ENCODE data around the gene PARVA.
A peak's percentile ranks its signal among the peaks of the same experiment; 100 is the strongest.

Gene PARVA

DNA sequence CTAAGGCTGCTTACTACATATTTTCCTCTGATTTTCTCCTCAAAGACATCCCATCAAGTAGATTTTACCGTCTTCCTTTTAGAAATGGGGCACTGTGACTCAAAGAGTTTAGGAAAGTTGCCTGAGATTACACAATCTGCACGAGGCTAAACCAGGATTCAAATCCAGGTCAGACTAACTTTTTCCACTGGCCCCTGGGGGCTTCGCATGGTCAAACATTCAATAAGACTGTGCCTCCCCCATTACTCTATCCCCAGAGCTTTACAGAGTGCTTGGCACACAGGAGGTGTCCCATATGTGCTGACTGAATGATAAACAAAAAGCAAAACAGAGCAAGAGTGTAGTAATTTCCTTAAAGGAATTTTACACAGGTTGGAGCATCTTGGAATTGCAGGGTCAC is 178.8 kb downstream of the PARVA start:
- DNase-seq (ENCODE audit: low spot score): no peak

DNA sequence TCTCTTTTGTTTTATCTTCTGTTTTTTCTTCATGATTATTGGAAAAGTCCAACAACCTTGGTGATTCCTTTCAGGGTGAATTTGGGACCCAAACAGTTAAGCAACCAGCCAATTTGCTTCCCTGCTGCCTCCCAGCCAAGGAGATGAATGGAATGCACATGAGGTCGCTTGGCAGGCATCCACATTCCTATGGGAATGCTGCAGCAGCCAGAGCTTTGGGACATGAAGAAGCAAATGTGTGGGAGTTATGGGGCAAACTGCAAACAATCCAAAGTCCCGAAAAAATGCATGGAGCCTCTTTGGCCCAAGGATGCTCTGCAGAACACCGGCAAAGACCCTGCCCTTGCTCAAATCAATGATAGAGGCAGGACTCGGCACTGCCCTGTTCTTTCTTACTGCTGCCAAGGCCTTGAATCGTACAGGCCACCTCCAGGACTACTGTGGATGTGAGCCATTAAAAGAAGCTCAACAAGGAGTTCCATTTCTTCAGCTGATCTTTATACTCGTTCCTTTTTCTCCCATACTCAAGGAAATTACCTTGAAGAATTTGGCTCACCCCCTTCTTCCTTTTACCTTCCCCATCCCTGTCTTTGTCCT is 179.5 kb downstream of the PARVA start:
- no peak for DNase-seq (ENCODE audit: low spot score)

DNA sequence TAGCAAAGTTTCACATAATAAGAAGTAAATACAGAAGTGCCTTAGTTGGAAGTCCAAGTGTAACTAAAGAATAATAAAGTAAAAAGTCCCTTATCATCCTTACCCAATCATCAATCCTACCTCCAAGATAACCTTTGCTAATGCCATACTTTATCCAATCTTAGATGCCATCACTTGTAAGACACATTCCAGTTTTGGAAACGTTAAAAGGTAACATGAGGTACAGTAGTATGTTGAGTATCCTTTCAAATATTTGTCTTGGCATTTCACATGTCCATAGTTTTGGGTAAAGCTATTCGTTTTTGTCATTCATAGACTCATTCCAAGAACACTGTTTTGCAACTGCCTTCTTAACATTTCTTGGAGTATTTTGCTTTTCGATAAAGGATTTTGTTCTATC is 181.6 kb downstream of the PARVA start:
- no peak for DNase-seq (ENCODE audit: low spot score)

DNA sequence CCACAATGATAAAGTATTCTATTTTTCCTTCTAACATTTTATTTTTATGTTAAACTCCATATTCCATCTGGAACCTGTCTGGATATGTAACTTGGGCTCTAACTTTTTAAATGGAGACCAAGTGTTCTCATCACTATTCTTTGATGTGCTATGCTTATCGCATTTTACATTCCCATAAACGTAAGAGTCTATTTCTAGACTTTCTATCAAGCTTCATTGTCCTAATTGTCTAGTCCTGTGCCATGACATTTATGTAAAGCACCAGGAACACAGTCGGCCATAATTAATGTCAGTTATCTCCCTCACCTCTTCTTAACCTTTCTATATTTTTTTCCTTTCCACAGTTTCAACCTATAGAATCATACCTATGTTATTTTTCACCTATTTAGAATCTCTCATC is 183.0 kb downstream of the PARVA start:
- DNase-seq (ENCODE audit: low spot score): no peak

DNA sequence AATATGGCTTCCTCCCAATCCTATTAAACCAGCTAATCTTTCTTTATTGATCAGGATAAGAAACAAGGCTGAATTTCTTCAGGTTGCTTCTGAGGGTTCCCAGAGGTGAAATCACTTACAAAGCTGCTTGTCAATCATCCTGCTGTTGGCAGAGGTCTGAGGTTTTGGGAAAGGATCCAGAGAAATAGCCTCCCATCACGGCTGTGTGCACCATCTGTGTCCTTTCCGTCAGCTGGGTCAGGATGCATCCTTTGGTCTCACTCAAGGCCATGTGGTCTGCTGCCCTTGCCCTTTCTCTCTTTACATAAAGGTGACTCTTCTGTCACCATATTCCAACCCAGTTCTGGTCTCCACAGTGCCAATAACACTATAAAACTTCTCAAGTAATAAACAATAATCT is 183.5 kb downstream of the PARVA start:
- DNase-seq (ENCODE audit: low spot score): no peak

DNA sequence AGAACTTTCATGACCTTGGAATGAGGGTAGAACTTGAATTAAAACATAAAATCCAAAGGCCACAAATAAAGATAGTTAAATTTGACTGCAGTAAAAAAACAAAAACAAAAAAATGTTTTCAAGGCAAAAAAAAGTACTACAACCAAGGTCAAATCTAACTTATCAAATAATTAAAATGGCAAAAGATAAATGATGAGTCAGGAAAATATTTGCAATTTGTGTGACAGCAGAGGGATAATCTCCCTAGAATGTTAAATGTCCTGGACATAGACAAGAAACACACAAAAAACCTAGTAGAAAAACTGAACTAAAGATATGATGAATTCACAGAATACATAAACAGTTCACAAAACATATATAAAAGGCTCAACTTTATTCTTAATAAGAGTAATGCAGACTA is 186.6 kb downstream of the PARVA start:
- no peak for DNase-seq (ENCODE audit: low spot score)

DNA sequence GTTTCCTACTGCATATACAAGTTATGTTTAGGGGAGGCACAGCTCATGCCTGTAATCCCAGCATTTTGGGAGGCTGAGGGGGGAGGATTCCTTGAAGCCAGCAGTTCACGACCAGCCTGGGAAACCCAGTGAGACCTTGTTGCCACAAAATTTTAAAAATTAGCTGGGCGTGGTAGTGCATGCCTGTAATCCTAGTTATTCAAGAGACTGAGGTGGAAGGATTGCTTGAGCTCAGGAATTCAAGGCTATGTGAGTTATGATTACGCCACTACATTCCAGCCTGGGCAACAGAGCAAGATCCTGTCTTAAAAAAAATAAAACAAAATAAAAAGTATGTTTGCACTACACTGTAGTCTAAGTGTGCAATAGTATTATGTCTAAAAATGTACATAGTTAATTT is 188.0 kb downstream of the PARVA start:
- DNase-seq (ENCODE audit: low spot score): no peak

DNA sequence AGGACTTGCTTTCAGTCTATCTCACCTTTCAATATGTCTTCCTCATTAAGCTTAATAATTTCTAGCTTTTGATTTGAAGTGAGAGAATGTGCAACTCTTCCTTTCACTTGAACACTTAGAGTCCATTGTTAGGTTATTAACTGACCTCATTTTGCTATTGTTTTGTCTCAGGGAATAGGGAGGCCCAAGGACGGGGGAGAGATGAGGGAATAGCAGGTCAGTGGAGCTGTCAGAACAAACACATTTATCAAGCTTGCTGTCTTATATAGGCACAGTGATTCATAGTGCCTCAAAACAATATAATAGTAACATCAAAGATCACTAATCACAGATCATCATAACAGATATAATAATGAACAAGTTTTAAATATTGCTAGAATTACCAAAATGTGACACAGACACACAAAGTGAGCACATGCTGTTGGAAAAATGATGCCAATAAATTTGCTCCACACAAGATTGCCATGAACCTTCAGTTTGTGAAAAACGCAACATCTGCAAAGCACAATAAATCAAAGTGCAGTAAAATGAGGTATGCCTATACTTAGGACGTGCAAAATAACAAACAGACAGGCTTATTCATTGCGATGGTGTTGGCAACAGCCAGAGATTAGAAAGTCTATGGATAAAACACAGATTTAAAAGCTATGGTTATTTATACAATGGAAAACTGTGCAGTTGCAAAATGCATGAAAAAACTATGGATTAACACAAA is 190.5 kb downstream of the PARVA start:
- DNase-seq (ENCODE audit: low spot score): no peak

DNA sequence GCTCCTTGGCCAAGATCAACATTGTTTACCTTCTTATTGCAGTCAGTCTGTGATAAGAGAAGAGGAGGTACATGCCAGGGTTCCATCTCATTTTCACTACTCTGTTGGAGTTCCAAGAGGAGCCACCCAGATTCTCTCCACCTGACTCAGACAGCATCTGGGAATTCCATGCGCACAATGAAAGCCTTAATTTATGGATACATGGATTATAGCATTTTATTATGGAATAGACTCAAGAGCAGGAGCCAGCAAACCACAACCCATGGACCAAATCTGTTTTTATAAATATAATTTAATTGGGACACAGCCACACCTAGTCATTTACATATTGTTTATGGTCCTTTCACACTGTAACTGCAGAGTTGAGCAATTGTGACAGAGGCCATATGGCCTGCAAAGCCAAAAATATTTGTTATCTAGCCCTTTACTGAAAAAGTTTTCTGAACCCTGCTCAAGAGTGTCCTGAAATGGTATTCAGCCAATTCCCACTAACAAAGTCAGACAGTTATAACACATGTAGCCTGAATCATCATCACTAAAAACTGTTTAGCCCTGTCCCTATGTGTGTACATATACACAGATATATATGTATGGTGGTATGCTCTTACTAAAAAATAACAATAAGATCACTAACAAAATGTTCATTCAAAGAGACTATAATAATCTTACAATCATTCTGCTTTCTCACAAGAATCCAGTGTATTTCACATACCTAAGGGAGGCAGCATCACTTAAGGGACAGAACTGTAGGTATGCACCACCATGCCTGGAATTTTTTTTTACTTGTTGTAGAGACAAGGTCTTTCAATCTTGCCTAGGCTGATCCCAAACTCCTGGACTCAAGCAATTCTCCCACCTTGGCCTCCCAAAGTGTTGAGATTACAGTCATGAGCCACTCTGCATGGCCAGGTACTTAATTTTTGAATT is 192.4 kb downstream of the PARVA start:
- no peak for DNase-seq (ENCODE audit: low spot score)

DNA sequence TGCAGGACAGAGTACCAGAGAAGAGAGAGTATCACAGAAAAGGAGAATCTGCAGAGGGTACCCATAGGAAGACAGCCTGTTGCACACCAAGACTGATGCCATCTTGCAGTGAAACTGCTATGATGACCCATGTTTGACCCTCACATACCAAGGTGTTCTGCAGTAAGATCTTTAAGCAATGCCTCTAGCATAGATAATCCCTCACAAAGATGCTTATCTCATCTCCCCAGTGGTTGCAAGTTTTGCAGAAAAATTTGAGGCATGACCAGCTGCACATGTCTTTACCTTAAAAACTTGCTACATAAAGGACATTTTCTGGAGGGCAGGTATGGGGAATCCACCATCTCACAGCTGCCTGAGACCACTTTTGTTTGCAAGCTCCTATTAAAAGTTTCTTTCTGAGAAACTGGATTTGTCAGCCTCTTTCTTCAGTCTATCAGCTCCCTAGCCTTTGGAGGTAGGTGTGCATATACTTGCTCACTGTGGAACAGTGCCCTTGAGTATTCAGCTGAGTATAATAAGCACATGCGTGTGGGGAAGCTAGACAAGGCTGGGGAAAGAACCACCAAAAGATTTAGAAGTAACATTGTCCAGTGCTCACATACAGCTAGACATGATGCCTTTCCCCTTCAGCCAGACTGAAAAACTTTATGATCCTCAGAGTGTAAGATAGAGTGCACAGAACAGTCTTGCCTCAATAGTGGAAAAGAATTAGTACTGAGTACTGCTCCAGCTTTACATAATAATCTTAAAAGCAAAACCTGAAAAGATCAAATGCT is 196.5 kb downstream of the PARVA start:
- DNase-seq (ENCODE audit: low spot score): no peak

DNA sequence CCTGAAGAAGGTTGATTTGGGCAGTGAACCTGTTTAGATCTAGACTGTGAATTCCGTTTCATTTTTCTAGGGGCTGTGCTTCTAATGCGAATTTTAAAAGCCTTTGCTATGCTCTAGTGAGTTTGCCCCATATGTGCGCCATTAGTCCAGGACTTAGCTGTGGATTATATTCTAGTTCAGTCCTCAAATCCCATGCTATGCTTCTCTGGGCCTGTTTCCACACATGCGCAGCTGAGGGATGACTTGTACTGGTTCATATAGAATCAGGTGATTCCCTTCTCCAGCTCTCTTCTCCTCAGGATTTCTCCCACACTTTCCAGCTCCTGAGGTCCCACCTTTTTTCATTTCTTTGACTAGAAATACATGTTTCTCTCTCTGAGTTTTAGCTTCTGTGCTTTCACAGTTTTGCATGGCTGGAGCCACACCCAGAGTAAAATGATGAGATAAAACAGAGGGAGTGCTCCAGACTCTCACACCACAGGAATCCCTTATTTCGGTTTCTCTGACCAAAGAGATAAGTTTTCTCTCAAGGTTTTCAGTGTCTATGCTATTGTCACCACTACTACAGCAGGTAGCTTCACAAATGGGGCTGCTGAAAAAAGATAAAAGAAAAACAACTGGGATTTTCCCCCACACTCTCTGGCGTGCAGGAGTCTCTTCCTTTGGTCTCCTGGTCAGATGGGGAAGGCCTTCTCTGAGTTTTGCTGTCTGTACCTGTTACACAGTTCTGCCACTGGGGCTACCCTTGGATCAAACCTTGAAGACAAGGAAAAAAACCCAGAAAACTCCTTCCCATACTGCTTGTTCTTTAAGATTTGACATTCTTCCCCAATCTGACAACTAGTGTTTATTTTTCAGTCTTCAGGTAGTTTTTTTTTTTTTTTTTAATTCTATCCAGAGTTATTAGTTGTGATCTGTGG is 200.6 kb downstream of the PARVA start:
- no peak for DNase-seq (ENCODE audit: low spot score)

DNA sequence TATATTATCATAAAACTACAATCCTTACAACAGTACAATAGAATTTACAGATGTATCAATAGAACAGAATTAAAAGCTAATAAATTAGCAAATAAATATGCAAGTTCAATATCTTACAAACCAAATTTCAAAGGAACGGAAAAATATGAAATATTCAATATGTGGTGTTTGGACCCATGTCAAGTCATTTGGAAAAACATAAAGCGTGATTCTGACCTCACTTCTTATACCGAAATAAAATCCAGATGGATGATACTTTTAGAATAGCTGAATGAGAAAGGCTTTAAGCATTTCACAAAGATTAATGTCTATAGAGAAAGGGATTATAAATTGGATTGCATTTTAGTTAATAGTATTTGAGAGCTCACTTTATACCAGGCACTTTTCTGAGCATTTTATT is 204.0 kb downstream of the PARVA start:
- no peak for DNase-seq (ENCODE audit: low spot score)

DNA sequence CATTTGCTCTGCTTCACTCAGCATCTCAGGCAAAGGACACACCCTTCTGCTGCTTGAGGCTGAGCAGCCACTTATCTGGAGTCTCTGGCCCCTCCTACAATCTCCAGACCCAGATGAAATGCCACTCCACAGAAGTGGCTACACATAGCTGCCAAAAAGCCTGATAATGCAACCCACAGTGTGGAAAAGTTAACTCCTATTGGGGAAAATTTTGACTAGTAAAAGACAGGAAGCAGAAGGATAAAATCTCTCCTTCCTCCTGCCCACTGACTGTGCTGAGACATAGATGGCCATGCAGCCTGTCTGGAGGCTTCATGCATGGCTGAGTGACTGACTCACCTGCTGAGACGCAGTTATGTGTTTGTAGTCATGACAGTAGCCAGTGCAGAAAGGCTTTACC is 204.6 kb downstream of the PARVA start:
- DNase-seq (ENCODE audit: low spot score): peak; percentile 61
